Measurements from ENCODE around the gene NPFFR1. TPM values are rescaled to one million over a fixed set of nuclear protein-coding genes. Genes with fewer than 3 reads are reported as not detected.

The NPFFR1 gene
- total RNA-seq, 1 experiment from 2014 or later, result 0.05 TPM

GRCh38 chr10:70306886-70307520, 23.2 kb upstream of the NPFFR1 start:
- DNase-seq (ENCODE audit: low read depth, low spot score), result no peak
- Histone ChIP-seq H3K27me3 (ENCODE audit: control insufficient read depth, insufficient read depth, low read length) (no peaks in the 10 kb centered on the region), H3K4me3 (ENCODE audit: low read depth in 2 of 2, low read length in 2 of 2) (no peak overlapping the region), H3K9me3 (ENCODE audit: control insufficient read depth, insufficient read depth, low read depth, low read length) (no peaks in the 10 kb centered on the region), H3K27ac (ENCODE audit: low read length) (no peak overlapping the region), H3K36me3 (ENCODE audit: control insufficient read depth, insufficient read depth, low read length) (no peaks in the 10 kb centered on the region), H3K4me1 (ENCODE audit: control insufficient read depth, insufficient read depth, low read length) (no peaks in the 10 kb centered on the region)
- no peak for TF ChIP-seq CTCF (IDR thresholded peaks at IDR 0.05)
- no peak for TF ChIP-seq TCF7L2 (IDR thresholded peaks at IDR 0.05; ENCODE audit: low read depth, low read length)
- TF ChIP-seq POLR2AphosphoS5 (IDR thresholded peaks at IDR 0.05; ENCODE audit: low read depth, low read length), result no peak
- no peak for TF ChIP-seq REST (IDR thresholded peaks at IDR 0.05; ENCODE audit: insufficient read depth in 1 of 2, low read depth in 2 of 2, low read length in 1 of 2)
- TF ChIP-seq SIN3A (IDR thresholded peaks at IDR 0.05; ENCODE audit: borderline replicate concordance, insufficient read depth, low read depth, low read length), result no peak
- ATAC-seq, result no peak
- CTCF ChIA-PET, result no interaction called here
- intact Hi-C loops (cut with micrococcal nuclease; ENCODE audit: unreplicated experiment) (no loop called here), in situ Hi-C loops (cut with HindIII; ENCODE audit: low pct_unique_long_range_greater_than_20kb, low sequenced_read_pairs) (no loop called here)
- POLR2A ChIA-PET, result no interaction called here
- BruUV-seq (replicated peaks), result no TSS peak

GRCh38 chr10:70306181-70306705, 22.4 kb upstream of the NPFFR1 start:
- DNase-seq (ENCODE audit: low read depth, low spot score), result no peak
- intact Hi-C loops (cut with micrococcal nuclease; ENCODE audit: unreplicated experiment) (no loop called here), in situ Hi-C loops (cut with HindIII; ENCODE audit: low pct_unique_long_range_greater_than_20kb, low sequenced_read_pairs) (no loop called here)
- H3K4me3 ChIP-seq (ENCODE audit: low read depth in 2 of 2, low read length in 2 of 2), result no peak overlapping the region
- no peaks in the 10 kb centered on the region for H3K9me3 ChIP-seq (ENCODE audit: control insufficient read depth, insufficient read depth, low read depth, low read length)
- TF ChIP-seq CTCF (IDR thresholded peaks at IDR 0.05) (no peak), SIN3A (IDR thresholded peaks at IDR 0.05; ENCODE audit: borderline replicate concordance, insufficient read depth, low read depth, low read length) (no peak), REST (IDR thresholded peaks at IDR 0.05; ENCODE audit: insufficient read depth in 1 of 2, low read depth in 2 of 2, low read length in 1 of 2) (no peak), TCF7L2 (IDR thresholded peaks at IDR 0.05; ENCODE audit: low read depth, low read length) (no peak), POLR2AphosphoS5 (IDR thresholded peaks at IDR 0.05; ENCODE audit: low read depth, low read length) (no peak)
- no peaks in the 10 kb centered on the region for H3K4me1 ChIP-seq (ENCODE audit: control insufficient read depth, insufficient read depth, low read length)
- H3K36me3 ChIP-seq (ENCODE audit: control insufficient read depth, insufficient read depth, low read length), result no peaks in the 10 kb centered on the region
- no TSS peak for BruUV-seq (replicated peaks)
- H3K27me3 ChIP-seq (ENCODE audit: control insufficient read depth, insufficient read depth, low read length), result no peaks in the 10 kb centered on the region
- ChIA-PET POLR2A (no interaction called here), CTCF (no interaction called here)
- H3K27ac ChIP-seq (ENCODE audit: low read length), result no peak overlapping the region
- ATAC-seq, result no peak

All from Panc1 (cell line).